LNCAP (cell line): ENCODE results near the gene STAB1.

Source experiments
- CTCF ChIP-seq: fragments of 450-650 bp; IDR thresholded peaks from 2 replicates; pipeline ENCODE4 v1.5.1; 2017; ENCODE audit warnings: mild to moderate bottlenecking

Gene STAB1

GRCh38 chr3:52479037-52479876 is 15.9 kb upstream of the STAB1 start:
- no peak for TF ChIP-seq CTCF

GRCh38 chr3:52479877-52480575 is 15.1 kb upstream of the STAB1 start:
- TF ChIP-seq CTCF: no peak

- TF ChIP-seq CTCF: no peak
These were observed 14.1 kb upstream of the STAB1 start for GRCh38 chr3:52480768-52481715.

- TF ChIP-seq CTCF: peak; percentile 45; the same call in 1 of the 2 replicates
These were observed 13.2 kb upstream of the STAB1 start for GRCh38 chr3:52481819-52482521.

- TF ChIP-seq CTCF: no peak
These were observed 12.1 kb upstream of the STAB1 start for GRCh38 chr3:52483081-52483480.

- no peak for TF ChIP-seq CTCF
These were observed 11.4 kb upstream of the STAB1 start for GRCh38 chr3:52483577-52484381.
